Measurements from ENCODE around the gene AMT. TPM values are rescaled to one million over a fixed set of nuclear protein-coding genes. Genes with fewer than 3 reads are reported as not detected.

The AMT gene
- total and polyA plus RNA-seq, 2 of the 13 experiments (the other 11 are each of a cell fraction or from before 2014, with no cell fraction given): 35.3 to 59.0 TPM

GRCh38 chr3:49469936-49470713 is 47.9 kb upstream of the AMT start, which contains the start of gene DAG1 (continued):
- TF ChIP-seq ZNF766 (CRISPR knock-in tag; IDR thresholded peaks at IDR 0.05; ENCODE audit: borderline replicate concordance) (0 out of 2 replicates have a peak, but pooled peaks have one; percentile 37), HNRNPLL (IDR thresholded peaks at IDR 0.05; ENCODE audit: low read depth, low read length, poor library complexity, severe bottlenecking) (peak; percentile 82), POGK (CRISPR knock-in tag; conservative IDR thresholded peaks at IDR 0.05) (peak; percentile 90), ZNF770 (CRISPR knock-in tag; IDR thresholded peaks at IDR 0.05) (peak; percentile 58), HDAC1 (CRISPR knock-in tag; IDR thresholded peaks at IDR 0.05) (peak; percentile 62), REPIN1 (CRISPR knock-in tag; IDR thresholded peaks at IDR 0.05; ENCODE audit: borderline replicate concordance, low read depth) (0 out of 2 replicates have a peak, but pooled peaks have one; percentile 14), ZNF431 (CRISPR knock-in tag; IDR thresholded peaks at IDR 0.05; ENCODE audit: borderline replicate concordance, low read depth) (0 out of 2 replicates have a peak, but pooled peaks have one; percentile 65), ZSCAN21 (CRISPR knock-in tag; IDR thresholded peaks at IDR 0.05; ENCODE audit: borderline replicate concordance) (peak; percentile 92), JUNB (CRISPR knock-in tag; IDR thresholded peaks at IDR 0.05; ENCODE audit: borderline replicate concordance) (no peak), NR3C1 (CRISPR knock-in tag; IDR thresholded peaks at IDR 0.05) (0 out of 2 replicates have a peak, but pooled peaks have one; percentile 45), TRIM24 (CRISPR knock-in tag; IDR thresholded peaks at IDR 0.05) (no peak), ZBTB38 (CRISPR knock-in tag; IDR thresholded peaks at IDR 0.05) (peak; percentile 86; the same call in 1 of the 2 replicates), ZNF691 (CRISPR knock-in tag; IDR thresholded peaks at IDR 0.05; ENCODE audit: borderline replicate concordance, low read depth) (no peak), GFI1 (CRISPR knock-in tag; IDR thresholded peaks at IDR 0.05; ENCODE audit: borderline replicate concordance) (peak; percentile 34; the same call in 1 of the 2 replicates), TGIF2 (CRISPR knock-in tag; IDR thresholded peaks at IDR 0.05) (0 out of 2 replicates have a peak, but pooled peaks have one; percentile 31), REL (CRISPR knock-in tag; conservative IDR thresholded peaks at IDR 0.05) (0 out of 2 replicates have a peak, but pooled peaks have one; percentile 50), FOXJ3 (CRISPR knock-in tag; IDR thresholded peaks at IDR 0.05; ENCODE audit: borderline replicate concordance) (no peak), ZKSCAN8 (CRISPR knock-in tag; IDR thresholded peaks at IDR 0.05; ENCODE audit: borderline replicate concordance) (0 out of 2 replicates have a peak, but pooled peaks have one; percentile 27), ZNF143 (CRISPR knock-in tag; IDR thresholded peaks at IDR 0.05) (0 out of 2 replicates have a peak, but pooled peaks have one; percentile 20), ATF6 (CRISPR knock-in tag; conservative IDR thresholded peaks at IDR 0.05) (peak; percentile 93)

All from HepG2 (cell line).